ENCODE data around the gene PFDN1.

Gene PFDN1

DNA sequence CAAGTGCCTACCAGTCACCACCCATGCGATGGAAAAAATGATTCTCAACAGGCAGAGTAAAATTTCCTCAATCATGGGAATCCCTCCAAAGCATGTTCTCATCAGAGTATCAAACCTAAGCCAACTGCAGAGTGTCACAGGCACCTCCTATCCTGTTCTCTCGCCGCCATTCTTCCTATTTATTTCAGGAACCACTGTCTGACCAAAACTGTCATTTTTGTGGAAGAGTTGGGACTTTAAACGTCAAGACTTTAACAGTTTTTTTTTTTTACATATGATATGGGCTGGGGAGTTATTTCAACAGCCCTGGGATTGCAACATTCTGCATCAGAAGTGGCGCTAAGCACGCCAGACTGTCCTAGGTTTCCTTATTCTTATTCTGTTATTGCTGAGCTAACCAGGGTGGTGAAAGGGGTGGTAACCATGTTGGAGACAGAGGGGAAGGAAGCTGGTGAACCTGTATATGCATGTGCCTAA lies 29.5 kb downstream of the PFDN1 start:
- Histone ChIP-seq H3K27ac (replicated peaks) (peak overlapping the region; percentile 64), H3K27me3 (ENCODE audit: insufficient read depth, poor library complexity, severe bottlenecking) (no peaks in the 10 kb centered on the region), H3K4me3 (replicated peaks; ENCODE audit: insufficient read depth, low read length) (peak overlapping the region; percentile 6; the same call in 1 of the 2 replicates)
- peak; percentile 93 to 96 for DNase-seq (ENCODE audit: low read depth in 1 of 2, low spot score in 1 of 2)
- TF ChIP-seq, protein P1, sequence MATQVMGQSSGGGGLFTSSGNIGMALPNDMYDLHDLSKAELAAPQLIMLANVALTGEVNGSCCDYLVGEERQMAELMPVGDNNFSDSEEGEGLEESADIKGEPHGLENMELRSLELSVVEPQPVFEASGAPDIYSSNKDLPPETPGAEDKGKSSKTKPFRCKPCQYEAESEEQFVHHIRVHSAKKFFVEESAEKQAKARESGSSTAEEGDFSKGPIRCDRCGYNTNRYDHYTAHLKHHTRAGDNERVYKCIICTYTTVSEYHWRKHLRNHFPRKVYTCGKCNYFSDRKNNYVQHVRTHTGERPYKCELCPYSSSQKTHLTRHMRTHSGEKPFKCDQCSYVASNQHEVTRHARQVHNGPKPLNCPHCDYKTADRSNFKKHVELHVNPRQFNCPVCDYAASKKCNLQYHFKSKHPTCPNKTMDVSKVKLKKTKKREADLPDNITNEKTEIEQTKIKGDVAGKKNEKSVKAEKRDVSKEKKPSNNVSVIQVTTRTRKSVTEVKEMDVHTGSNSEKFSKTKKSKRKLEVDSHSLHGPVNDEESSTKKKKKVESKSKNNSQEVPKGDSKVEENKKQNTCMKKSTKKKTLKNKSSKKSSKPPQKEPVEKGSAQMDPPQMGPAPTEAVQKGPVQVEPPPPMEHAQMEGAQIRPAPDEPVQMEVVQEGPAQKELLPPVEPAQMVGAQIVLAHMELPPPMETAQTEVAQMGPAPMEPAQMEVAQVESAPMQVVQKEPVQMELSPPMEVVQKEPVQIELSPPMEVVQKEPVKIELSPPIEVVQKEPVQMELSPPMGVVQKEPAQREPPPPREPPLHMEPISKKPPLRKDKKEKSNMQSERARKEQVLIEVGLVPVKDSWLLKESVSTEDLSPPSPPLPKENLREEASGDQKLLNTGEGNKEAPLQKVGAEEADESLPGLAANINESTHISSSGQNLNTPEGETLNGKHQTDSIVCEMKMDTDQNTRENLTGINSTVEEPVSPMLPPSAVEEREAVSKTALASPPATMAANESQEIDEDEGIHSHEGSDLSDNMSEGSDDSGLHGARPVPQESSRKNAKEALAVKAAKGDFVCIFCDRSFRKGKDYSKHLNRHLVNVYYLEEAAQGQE (IDR thresholded peaks at IDR 0.05; ENCODE audit: insufficient replicate concordance, low read depth): no peak
- TF ChIP-seq SPI1 (IDR thresholded peaks at IDR 0.05; ENCODE audit: borderline replicate concordance, low read depth) (peak; percentile 53; the same call in 1 of the 2 replicates), GABPA (IDR thresholded peaks at IDR 0.05; ENCODE audit: low read depth) (no peak), POLR2AphosphoS5 (IDR thresholded peaks at IDR 0.05; ENCODE audit: low read depth) (peak; percentile 73), CTCF (IDR thresholded peaks at IDR 0.05; ENCODE audit: insufficient read depth, low read length) (no peak)

GRCh38 chr5:140270008-140270407 lies 32.9 kb downstream of the PFDN1 start:
- H3K27me3 ChIP-seq (ENCODE audit: insufficient read depth, poor library complexity, severe bottlenecking): no peaks in the 10 kb centered on the region
- no peak for DNase-seq (ENCODE audit: low read depth in 1 of 2, low spot score in 1 of 2)
- no peak for TF ChIP-seq GABPA (IDR thresholded peaks at IDR 0.05; ENCODE audit: low read depth)
- TF ChIP-seq POLR2AphosphoS5 (IDR thresholded peaks at IDR 0.05; ENCODE audit: low read depth): no peak
- TF ChIP-seq SPI1 (IDR thresholded peaks at IDR 0.05; ENCODE audit: borderline replicate concordance, low read depth): no peak
- TF ChIP-seq CTCF (IDR thresholded peaks at IDR 0.05; ENCODE audit: insufficient read depth, low read length): no peak
- TF ChIP-seq, protein P1 (IDR thresholded peaks at IDR 0.05; ENCODE audit: insufficient replicate concordance, low read depth): no peak
- H3K4me3 ChIP-seq (replicated peaks; ENCODE audit: insufficient read depth, low read length): no peak overlapping the region
- H3K27ac ChIP-seq (replicated peaks): no peak overlapping the region

DNA sequence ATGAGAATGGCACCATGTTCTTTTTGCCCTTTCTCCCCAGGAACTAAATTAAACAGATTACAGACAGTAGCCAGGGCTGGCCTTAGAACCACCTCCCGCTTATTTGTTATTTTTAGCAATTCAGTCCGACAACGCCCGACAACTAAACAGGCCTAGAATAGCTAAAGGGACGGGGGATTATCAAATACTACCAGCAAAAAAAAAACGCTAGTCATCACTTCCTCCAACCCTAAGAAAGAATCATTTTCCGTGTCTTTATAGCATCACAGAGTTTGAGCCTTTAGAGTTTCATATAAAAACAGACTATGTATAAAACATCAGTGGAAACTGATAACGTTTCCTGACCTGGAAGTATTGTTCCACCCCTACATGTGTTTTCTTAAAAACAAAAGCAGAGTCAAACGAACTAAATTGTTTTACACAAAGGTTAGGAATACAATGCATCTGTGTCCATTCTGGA lies 35.3 kb downstream of the PFDN1 start:
- TF ChIP-seq GABPA (IDR thresholded peaks at IDR 0.05; ENCODE audit: low read depth) (no peak), SPI1 (IDR thresholded peaks at IDR 0.05; ENCODE audit: borderline replicate concordance, low read depth) (no peak), CTCF (IDR thresholded peaks at IDR 0.05; ENCODE audit: insufficient read depth, low read length) (no peak), POLR2AphosphoS5 (IDR thresholded peaks at IDR 0.05; ENCODE audit: low read depth) (no peak)
- TF ChIP-seq, protein P1 (IDR thresholded peaks at IDR 0.05; ENCODE audit: insufficient replicate concordance, low read depth): no peak
- Histone ChIP-seq H3K4me3 (replicated peaks; ENCODE audit: insufficient read depth, low read length) (no peak overlapping the region), H3K27ac (replicated peaks) (no peak overlapping the region), H3K27me3 (ENCODE audit: insufficient read depth, poor library complexity, severe bottlenecking) (no peaks in the 10 kb centered on the region)
- DNase-seq (ENCODE audit: low read depth in 1 of 2, low spot score in 1 of 2): no peak

Measured in HL-60 (cell line).